Smooth muscle cell of the coronary artery (primary cell): ENCODE data around the gene PLS1. TPM values are rescaled to one million over a fixed set of nuclear protein-coding genes. Genes with fewer than 3 reads are reported as not detected.

Source experiments
- total RNA-seq: library from RNA; depleted of rRNA; stranded (reverse); fragments of >200 nt; gene quantifications from 2 replicates; pipeline ENCODE4 v1.2.3, GENCODE V29; 2014; ENCODE audit warnings: low replicate concordance

The PLS1 gene, protein sequence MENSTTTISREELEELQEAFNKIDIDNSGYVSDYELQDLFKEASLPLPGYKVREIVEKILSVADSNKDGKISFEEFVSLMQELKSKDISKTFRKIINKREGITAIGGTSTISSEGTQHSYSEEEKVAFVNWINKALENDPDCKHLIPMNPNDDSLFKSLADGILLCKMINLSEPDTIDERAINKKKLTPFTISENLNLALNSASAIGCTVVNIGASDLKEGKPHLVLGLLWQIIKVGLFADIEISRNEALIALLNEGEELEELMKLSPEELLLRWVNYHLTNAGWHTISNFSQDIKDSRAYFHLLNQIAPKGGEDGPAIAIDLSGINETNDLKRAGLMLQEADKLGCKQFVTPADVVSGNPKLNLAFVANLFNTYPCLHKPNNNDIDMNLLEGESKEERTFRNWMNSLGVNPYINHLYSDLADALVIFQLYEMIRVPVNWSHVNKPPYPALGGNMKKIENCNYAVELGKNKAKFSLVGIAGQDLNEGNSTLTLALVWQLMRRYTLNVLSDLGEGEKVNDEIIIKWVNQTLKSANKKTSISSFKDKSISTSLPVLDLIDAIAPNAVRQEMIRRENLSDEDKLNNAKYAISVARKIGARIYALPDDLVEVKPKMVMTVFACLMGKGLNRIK
- under 0.01 and 2.0 TPM in 2 replicates for total RNA-seq

DNA sequence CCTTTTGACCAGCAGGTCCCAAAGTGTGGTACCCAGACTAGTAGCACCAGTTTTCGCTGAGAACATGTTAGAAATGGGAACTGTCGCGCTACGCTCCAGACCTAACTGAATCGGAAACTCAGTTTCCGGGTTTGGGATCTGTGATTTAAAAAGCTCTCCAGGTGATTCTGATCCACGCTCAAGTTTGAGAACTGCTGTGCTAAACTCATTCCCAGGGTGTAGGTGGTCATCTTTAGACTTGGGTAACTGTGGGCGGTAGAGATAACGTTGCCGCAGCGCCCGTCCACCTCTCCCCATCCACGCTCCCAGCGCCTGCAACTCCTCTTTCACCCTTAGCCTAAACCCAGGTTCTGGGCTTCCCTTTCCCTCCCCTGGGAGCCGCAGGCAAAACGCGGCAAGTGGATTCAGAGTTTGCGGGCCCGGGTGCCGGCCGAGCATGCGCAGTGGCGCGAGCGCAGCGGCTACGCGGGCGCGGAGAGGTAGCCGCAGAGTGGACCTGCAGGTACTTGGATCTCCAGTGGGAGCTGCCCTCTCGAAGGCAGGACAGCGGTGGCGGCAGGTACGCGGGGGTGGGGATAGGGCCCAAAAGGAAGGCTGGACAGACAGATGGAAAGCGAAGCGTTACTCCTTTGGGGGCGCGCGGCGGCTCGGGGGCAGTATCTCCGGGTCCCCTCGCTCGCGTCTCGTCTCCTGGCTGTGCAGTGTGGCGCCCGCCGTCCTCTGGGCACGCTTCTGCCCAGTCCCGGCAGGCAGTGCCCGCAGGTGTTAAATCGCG is at the start of gene PLS1:
Gene PLS1, plus strand, starts transcription at position 443 of the 775 bp plus-strand sequence. CDS start 67,845 bp downstream, outside the sequence.

DNA sequence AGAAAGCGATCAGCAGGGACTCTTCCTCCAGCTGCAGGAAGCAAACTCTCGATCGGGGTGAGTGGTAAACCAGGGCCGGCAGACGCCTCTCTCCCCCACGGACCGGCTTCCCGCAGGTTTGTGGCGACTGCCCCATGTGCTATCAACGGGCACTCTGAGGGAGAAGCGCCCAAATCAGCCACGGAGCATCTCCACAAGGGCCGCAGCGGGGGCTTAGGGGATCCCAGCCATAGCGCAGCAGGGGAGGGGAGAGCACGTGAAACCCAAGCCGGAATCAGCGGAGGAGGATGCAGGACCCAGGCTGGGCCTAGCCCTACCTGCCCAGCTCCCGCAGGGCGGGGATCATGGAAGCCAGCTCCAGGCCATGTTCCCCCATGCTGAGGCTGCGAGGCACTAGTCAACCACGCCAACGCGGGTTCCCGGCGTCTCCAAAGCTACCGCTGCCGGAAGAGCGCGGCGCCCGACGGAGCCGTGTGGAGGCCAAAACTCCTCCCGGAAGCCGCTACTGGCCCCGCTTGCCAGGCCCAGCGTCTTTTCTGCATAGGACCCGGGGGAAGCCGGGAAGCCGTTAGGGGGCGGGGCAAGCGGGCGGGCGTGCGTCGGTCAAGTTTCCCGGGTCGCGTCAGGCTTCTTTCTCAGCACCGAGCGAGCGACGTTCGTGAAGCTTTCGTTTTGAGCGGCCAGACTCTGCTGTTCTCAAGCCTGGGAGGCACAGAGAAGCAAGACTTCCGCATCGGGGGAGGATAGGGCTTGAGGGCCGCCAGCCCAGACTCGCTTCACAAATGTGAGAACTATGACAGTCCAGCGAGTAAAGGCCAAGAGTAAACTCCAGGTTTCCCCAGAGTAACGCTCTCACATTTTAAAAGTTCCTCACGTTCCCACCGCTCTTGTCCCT is 17.6 kb upstream of the PLS1 start, which contains the start of gene ATR:
Gene ATR, minus strand, starts transcription at position 405 of the 895 bp plus-strand sequence. Its CDS starts 29 bp downstream, at position 376.

DNA sequence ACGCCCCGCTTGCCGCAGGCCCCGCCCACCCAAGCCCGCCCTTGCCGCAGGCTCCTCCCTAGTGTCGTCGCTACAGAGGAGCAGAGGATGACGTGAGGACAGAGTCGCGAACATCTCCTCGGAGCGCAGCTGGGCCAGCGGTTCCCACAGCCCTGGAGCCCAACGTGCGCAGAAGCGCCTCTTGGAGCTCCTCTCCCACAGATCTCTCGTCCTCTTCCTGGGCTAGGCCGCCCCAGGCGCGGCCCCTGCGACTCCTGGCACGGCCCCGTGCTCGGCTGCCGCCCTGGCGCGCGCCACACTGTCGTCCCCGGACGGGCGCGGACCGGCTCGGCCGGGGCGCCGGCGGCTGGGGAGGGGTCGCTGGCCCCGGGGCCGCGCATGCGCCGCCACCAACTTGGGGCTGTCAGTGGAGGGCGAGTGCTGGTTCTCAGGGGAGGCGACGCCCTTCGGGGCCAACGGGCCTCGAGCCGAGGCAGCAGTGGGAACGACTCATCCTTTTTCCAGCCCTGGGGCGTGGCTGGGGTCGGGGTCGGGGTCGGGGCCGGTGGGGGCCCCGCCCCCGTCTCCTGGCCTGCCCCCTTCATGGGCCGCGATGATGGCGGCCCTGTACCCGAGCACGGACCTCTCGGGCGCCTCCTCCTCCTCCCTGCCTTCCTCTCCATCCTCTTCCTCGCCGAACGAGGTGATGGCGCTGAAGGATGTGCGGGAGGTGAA is 127.9 kb downstream of the PLS1 start, which contains the start of gene TRPC1:
Gene TRPC1, plus strand, starts transcription at position 67 of the 714 bp plus-strand sequence. Its CDS starts 526 bp downstream, at position 593.

Other genes starting within 250 kb of the PLS1 start
- 17.4 and 44.1 TPM in 2 replicates for gene XRN1, start 148.4 kb upstream of the PLS1 start, total RNA-seq
- 12.6 and 16.0 TPM in 2 replicates for gene ATR, start 17.7 kb upstream of the PLS1 start, total RNA-seq
- gene TRPC1, start 127.6 kb downstream of the PLS1 start, total RNA-seq = 18.9 and 29.0 TPM in 2 replicates